ENCODE measurements around the gene NDC1.

NDC1 gene

GRCh38 chr1:53729456-53730223 lies 108.5 kb downstream of the NDC1 start:
- DNase-seq = no peak

- no peak for DNase-seq
Measured at GRCh38 chr1:53728702-53729455, 109.2 kb downstream of the NDC1 start.

- no peak for DNase-seq
Measured at GRCh38 chr1:53728196-53728595, 109.9 kb downstream of the NDC1 start.

GRCh38 chr1:53727461-53728092 lies 110.5 kb downstream of the NDC1 start:
- no peak for DNase-seq

GRCh38 chr1:53726009-53726600 lies 112.0 kb downstream of the NDC1 start:
- DNase-seq = no peak

- DNase-seq = no peak
Measured at GRCh38 chr1:53725238-53725689, 112.8 kb downstream of the NDC1 start.

GRCh38 chr1:53722025-53722424 lies 116.1 kb downstream of the NDC1 start:
- no peak for DNase-seq

- no peak for DNase-seq
Measured at GRCh38 chr1:53721088-53721487, 117.0 kb downstream of the NDC1 start.

GRCh38 chr1:53719469-53719868 lies 118.6 kb downstream of the NDC1 start:
- no peak for DNase-seq

- DNase-seq = no peak
Measured at GRCh38 chr1:53718443-53718842, 119.7 kb downstream of the NDC1 start.

- no peak for DNase-seq
Measured at GRCh38 chr1:53717025-53717804, 120.9 kb downstream of the NDC1 start.

- no peak for DNase-seq
Measured at GRCh38 chr1:53716150-53716549, 121.9 kb downstream of the NDC1 start.

- DNase-seq = peak; percentile 33 to 34
Measured at GRCh38 chr1:53715478-53715877, 122.6 kb downstream of the NDC1 start.

All from activated T-cell treated with anti-CD3 and anti-CD28 coated beads, Interleukin-2, amount 50 U/mL, for 48 hours (primary cell).